ENCODE results near the gene TMEM213.
"Not testable (repeated sequence)": the region's sequence is repeated elsewhere in the genome, so short reads cannot be mapped to it uniquely, and the experiment has no call there.

TMEM213 gene

DNA sequence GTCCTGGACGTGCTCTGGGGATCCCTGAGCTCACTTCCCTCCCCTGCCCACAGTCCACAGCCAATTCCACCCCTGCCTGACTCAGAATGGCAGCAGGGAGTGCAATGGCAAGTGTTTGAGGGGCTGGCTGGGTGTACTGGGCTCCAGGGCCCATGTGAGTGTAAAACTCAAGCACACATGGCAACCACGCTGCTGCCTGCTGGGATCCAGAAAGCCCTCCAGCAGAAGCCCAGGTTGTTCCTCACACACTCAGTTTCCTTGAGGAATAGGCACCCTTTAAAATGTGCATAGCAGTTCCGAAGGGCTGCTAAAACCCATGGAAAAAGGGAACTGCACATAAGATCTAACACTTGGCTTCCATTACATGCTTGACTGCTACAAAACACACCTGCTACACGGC is 11.6 kb downstream of the TMEM213 start:
- TF ChIP-seq Cebpa-rat (IDR thresholded peaks at IDR 0.05): no peak
- Histone ChIP-seq H3K4me1 (no peaks in the 10 kb centered on the region), H3K4me3 (no peak overlapping the region), H3K4me2 (no peak overlapping the region), H3K27me3 (no peaks in the 10 kb centered on the region), H3K36me3 (no peaks in the 10 kb centered on the region), H3K9me3 (replicated peaks in 1 of 11) (peaks cover 0 to 7% (median 0%) of the 10 kb centered on the region in 11 experiments; a peak in 2 of 22 replicates), H3K9ac (no peak overlapping the region), H4K20me1 (no peaks in the 10 kb centered on the region), H3K27ac (no peak overlapping the region)

DNA sequence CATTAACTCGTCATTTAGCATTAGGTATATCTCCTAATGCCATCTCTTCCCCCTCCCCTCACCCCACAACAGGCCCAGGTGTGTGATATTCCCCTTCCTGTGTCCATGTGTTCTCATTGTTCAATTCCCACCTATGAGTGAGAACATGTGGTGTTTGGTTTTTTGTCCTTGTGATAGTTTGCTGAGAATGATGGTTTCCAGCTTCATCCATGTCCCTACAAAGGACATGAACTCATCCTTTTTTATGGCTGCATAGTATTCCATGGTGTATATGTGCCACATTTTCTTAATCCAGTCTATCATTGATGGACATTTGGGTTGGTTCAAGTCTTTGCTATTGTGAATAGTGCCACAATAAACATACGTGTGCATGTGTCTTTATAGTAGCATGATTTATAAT is 13.5 kb downstream of the TMEM213 start:
- H3K9ac ChIP-seq; H3K4me3 ChIP-seq; H3K4me1 ChIP-seq; H3K4me2 ChIP-seq; H3K27ac ChIP-seq; H3K27me3 ChIP-seq; H3K36me3 ChIP-seq; H4K20me1 ChIP-seq; H3K9me3 ChIP-seq (replicated peaks in 1 of 11): not testable (repeated sequence)

DNA sequence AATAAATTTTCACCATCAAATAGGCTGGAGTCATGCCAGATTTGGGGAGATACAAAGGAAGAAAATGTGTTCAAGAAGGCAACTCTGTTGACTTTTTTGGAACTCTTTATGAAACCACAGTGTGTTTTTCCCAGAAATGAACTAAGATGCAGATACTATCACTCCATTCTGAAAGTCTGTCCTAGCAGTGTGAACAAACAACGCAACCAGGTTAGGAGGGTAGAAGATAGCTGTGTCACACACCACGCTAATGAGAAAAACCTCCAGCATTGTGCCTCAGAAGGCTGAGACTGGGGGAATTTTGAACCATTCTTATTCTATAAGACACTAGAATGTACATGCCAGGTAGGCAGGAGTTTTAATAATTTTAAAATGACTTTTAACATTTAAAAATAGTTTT is 16.2 kb downstream of the TMEM213 start:
- TF ChIP-seq Cebpa-rat (IDR thresholded peaks at IDR 0.05): no peak
- H3K27ac ChIP-seq: no peak overlapping the region
- H3K9ac ChIP-seq: no peak overlapping the region
- H3K4me3 ChIP-seq: no peak overlapping the region
- no peak overlapping the region for H3K4me2 ChIP-seq
- no peaks in the 10 kb centered on the region for H4K20me1 ChIP-seq
- no peaks in the 10 kb centered on the region for H3K27me3 ChIP-seq
- H3K36me3 ChIP-seq: no peaks in the 10 kb centered on the region
- H3K9me3 ChIP-seq (replicated peaks in 1 of 11): no peaks in the 10 kb centered on the region; a peak in 1 of 22 replicates
- H3K4me1 ChIP-seq: no peaks in the 10 kb centered on the region

DNA sequence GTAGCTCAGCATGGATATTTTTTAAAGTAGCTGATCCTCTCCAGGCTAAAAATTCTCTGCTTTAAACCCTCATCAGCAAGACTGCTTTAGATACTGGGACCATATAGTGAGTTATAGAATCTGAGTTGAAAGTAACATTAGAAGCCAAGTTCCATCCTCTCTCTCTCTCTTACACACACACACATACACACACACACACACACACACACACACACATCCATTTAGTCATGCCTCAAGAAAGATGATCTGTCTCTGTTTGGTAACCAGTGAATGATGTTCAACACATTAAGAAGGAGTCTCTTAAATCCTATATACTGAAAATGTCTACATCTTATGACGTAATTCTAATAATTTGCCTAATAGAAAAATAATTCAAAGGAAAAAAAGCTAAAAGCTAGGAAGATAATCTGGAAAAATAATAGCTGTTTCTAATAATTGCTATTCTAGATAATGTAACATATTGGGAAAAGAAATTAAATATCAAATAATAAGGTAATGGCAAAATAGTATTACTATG is 17.1 kb downstream of the TMEM213 start:
- no peaks in the 10 kb centered on the region for H3K27me3 ChIP-seq
- H3K27ac ChIP-seq: no peak overlapping the region
- H3K4me3 ChIP-seq: no peak overlapping the region
- no peak for TF ChIP-seq Cebpa-rat (IDR thresholded peaks at IDR 0.05)
- H3K36me3 ChIP-seq: no peaks in the 10 kb centered on the region
- no peaks in the 10 kb centered on the region for H4K20me1 ChIP-seq
- no peaks in the 10 kb centered on the region; a peak in 1 of 22 replicates for H3K9me3 ChIP-seq (replicated peaks in 1 of 11)
- H3K4me1 ChIP-seq: no peaks in the 10 kb centered on the region
- no peak overlapping the region for H3K4me2 ChIP-seq
- no peak overlapping the region for H3K9ac ChIP-seq

DNA sequence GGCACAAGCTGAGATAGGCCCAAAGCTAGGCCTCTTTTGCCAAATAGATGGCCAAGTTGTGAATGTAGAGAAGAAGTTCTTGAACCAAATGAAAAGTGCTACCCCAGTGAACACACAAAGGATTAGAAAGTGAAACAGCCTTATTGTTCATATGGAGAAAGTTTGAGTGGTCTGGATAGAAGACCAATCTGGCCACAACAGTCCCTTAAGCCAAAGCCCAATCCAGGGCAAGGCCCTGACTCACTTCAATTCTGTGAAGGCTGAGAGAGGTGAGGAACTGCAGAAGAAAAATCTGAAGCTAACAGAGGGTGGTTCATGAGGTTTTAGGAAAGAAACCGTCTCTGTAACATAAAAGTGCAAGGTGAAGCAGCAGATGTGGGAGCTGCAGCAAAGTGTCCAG is 18.9 kb downstream of the TMEM213 start:
- H3K4me1 ChIP-seq: no peaks in the 10 kb centered on the region
- no peak overlapping the region for H3K27ac ChIP-seq
- no peaks in the 10 kb centered on the region for H3K27me3 ChIP-seq
- no peak for TF ChIP-seq Cebpa-rat (IDR thresholded peaks at IDR 0.05)
- no peak overlapping the region for H3K9ac ChIP-seq
- no peaks in the 10 kb centered on the region; a peak in 1 of 22 replicates for H3K9me3 ChIP-seq (replicated peaks in 1 of 11)
- H4K20me1 ChIP-seq: no peaks in the 10 kb centered on the region
- H3K4me3 ChIP-seq: no peak overlapping the region
- H3K36me3 ChIP-seq: no peaks in the 10 kb centered on the region
- H3K4me2 ChIP-seq: no peak overlapping the region

DNA sequence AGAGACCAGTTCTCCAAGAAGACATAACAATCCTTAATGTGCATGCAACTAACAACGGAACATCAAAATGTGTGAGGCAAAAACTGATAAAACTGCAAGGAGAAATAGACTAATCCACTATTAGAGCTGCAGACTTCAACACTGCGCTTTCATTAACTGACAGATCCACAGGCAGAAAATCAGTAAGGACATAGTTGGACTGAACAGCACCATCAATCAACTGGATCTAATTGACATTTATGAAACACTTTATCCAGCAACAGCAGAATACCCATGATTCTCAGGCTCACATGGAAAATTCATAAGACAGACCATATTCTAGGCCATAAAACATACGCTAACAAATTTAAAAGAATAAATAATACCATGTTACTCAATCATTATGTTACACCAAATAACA is 21.8 kb downstream of the TMEM213 start:
- TF ChIP-seq Cebpa-rat (IDR thresholded peaks at IDR 0.05): no peak

DNA sequence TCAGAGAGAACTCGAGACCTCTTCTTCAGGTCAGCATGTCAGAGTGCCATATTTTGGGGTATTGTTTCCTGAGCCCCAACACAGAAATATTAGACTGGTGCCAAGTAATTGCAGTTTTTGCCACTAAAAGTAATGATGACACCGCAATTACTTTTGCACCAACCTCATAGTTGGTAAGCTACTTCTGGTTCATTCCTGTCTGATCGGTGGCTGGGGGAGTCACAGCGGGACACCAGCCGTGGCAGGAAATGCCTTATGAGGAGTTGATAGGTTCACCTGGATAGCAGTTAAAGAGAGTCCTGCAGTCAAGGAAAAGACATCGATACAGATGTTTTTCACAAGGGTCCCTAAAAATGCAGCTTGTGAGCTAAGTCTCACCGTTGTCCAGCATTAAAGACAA is 24.1 kb downstream of the TMEM213 start:
- Histone ChIP-seq H4K20me1 (no peaks in the 10 kb centered on the region), H3K27me3 (no peaks in the 10 kb centered on the region), H3K9me3 (replicated peaks in 1 of 11) (peaks cover 12 to 20% (median 16%) of the 10 kb centered on the region in 11 experiments; a peak in 21 of 22 replicates), H3K36me3 (no peaks in the 10 kb centered on the region), H3K4me1 (no peaks in the 10 kb centered on the region), H3K27ac (no peak overlapping the region), H3K4me2 (no peak overlapping the region), H3K9ac (no peak overlapping the region), H3K4me3 (no peak overlapping the region)
- no peak for TF ChIP-seq Cebpa-rat (IDR thresholded peaks at IDR 0.05)

More for the DNA sequence above, 21.8 kb downstream of the TMEM213 start:
- H3K9me3 ChIP-seq (replicated peaks in 1 of 11): no peaks in the 10 kb centered on the region
- H3K4me2 ChIP-seq: no peak overlapping the region
- H3K4me3 ChIP-seq: no peak overlapping the region
- no peak overlapping the region for H3K9ac ChIP-seq
- no peaks in the 10 kb centered on the region for H3K4me1 ChIP-seq
- no peaks in the 10 kb centered on the region for H4K20me1 ChIP-seq
- no peaks in the 10 kb centered on the region for H3K36me3 ChIP-seq
- H3K27me3 ChIP-seq: no peaks in the 10 kb centered on the region
- no peak overlapping the region for H3K27ac ChIP-seq

DNA sequence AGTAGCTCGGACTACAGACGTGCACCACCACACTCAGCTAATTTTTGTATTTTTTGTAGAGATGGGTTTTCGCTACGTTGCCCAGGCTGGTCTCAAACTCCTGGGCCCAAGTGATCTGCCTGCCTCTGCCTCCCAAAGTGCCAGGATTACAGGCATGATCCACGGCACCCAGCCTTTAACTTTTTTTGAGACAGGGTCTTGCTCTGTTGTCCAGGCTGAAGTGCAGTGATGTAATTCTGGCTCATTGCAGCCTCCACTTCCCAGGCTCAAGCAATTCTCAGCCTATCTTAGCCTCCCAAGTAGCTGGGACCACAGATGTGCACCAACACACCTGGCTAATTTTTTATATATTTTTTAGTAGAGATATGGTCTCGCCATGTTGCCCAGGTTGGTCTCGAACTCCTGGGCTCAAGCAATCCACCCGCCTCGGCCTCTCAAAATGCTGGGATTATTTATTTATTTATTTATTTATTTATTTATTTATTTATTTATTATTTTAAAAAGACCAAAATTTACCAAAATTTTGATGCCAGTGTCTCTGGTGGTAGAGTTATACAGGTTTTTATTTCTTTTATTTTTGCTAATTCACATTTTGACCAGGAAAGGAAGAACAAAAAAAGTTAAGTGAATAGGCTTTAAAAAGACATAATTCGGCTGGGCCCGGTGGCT is 25.2 kb downstream of the TMEM213 start:
- no peaks in the 10 kb centered on the region for H4K20me1 ChIP-seq
- TF ChIP-seq Cebpa-rat (IDR thresholded peaks at IDR 0.05): no peak

DNA sequence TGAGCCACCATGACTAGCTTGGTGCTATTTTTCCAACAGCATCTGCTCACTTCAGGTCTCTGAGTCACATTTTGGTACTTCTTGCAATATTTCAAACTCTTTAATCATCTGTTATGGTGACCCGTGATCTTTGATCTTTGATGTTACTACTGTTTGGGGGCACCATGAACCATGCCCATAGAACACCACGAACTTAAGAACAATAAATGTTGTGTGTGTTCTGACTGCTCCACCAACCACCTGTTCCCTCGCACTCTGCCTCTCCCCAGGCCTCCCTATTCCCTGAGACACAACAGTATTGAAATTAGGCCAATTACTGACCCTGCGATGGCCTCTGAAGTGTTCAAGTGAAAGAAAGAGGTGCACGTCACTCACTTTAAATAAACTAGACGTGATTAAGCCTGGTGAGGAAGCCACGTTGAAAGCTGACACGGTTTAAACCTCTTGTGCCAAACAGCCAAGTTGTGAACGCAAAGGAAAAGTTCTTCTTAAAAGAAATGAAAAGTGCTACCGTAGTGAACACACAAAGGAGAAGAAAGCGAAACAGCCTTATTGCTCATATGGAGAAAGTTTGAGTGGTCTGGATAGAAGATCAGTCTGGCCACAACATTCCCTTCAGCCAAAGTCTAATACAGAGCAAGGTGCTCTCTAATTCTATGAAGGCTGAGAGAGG is 27.4 kb downstream of the TMEM213 start:
- no peaks in the 10 kb centered on the region for H3K4me1 ChIP-seq
- H3K4me3 ChIP-seq: no peak overlapping the region
- no peak overlapping the region for H3K9ac ChIP-seq
- no peaks in the 10 kb centered on the region for H4K20me1 ChIP-seq
- peaks cover 15 to 22% (median 17%) of the 10 kb centered on the region in 11 experiments; a peak in 21 of 22 replicates for H3K9me3 ChIP-seq (replicated peaks in 1 of 11)
- no peak for TF ChIP-seq Cebpa-rat (IDR thresholded peaks at IDR 0.05)
- H3K27me3 ChIP-seq: no peaks in the 10 kb centered on the region
- no peak overlapping the region for H3K4me2 ChIP-seq
- H3K36me3 ChIP-seq: no peaks in the 10 kb centered on the region
- no peak overlapping the region for H3K27ac ChIP-seq

More for the DNA sequence above, 25.2 kb downstream of the TMEM213 start:
- H3K27me3 ChIP-seq: no peaks in the 10 kb centered on the region
- no peak overlapping the region for H3K4me2 ChIP-seq
- no peak overlapping the region for H3K9ac ChIP-seq
- H3K4me1 ChIP-seq: no peaks in the 10 kb centered on the region
- no peak overlapping the region for H3K27ac ChIP-seq
- H3K36me3 ChIP-seq: no peaks in the 10 kb centered on the region
- H3K4me3 ChIP-seq: no peak overlapping the region
- peaks cover 15 to 22% (median 17%) of the 10 kb centered on the region in 11 experiments; a peak in 21 of 22 replicates for H3K9me3 ChIP-seq (replicated peaks in 1 of 11)

DNA sequence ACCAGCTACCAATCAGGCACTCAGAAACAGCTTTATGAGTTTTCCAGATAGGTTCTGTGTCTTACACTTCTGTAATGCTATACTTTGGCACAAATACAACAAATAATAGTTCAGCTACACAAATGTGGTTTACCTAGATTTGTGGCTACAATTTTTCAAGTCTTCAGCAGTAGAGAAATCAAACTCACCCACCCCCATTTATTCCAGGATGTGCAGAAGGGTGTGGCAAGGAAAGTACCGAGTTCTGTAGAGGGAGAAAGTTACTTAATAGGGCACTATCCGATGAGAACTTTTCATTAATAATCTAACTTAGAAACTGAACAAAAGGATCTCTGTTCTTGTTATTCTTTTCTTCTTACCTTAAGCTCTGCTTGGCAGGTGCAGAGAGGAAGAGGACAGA is 30.5 kb downstream of the TMEM213 start:
- Histone ChIP-seq H3K9me3 (replicated peaks in 1 of 11) (peaks cover 15 to 22% (median 17%) of the 10 kb centered on the region in 11 experiments; a peak in 21 of 22 replicates), H4K20me1 (no peaks in the 10 kb centered on the region), H3K36me3 (no peaks in the 10 kb centered on the region), H3K9ac (no peak overlapping the region), H3K4me3 (no peak overlapping the region), H3K4me2 (no peak overlapping the region), H3K4me1 (peaks cover 0 to 5% (median 3%) of the 10 kb centered on the region in 10 experiments; a peak in 16 of 20 replicates), H3K27ac (no peak overlapping the region), H3K27me3 (no peaks in the 10 kb centered on the region)
- TF ChIP-seq Cebpa-rat (IDR thresholded peaks at IDR 0.05): no peak

All from BLaER1 treated with 17β-estradiol and CSF1 and Interleukin-3, amounts not matched to agents 10 nM and 100 nM (cell line).